HL-60/S4 (cell line): ENCODE results near the gene DYNLL2.
"Not testable (repeated sequence)": the region's sequence is repeated elsewhere in the genome, so short reads cannot be mapped to it uniquely, and the experiment has no call there.

Experiments
- in situ Hi-C: fragments of 300-500 bp; cut with MboI; formaldehyde crosslinking; loops from 2 replicates; pipeline ENCODE4 v1.14.3; 2022; ENCODE audit warnings: low sequenced_read_pairs

Gene DYNLL2

GRCh38 chr17:58082870-58083490 lies at the start of gene DYNLL2:
Gene DYNLL2, plus strand, starts transcription at chr17:58083419. Its CDS starts 3,672 bp downstream, at chr17:58087091.
- in situ Hi-C loops = no loop called here

GRCh38 chr17:58039975-58040374 lies 43.2 kb upstream of the DYNLL2 start:
- in situ Hi-C loops = no loop called here

- in situ Hi-C loops = no loop called here
These were observed 42.8 kb upstream of the DYNLL2 start for GRCh38 chr17:58040386-58040785.

GRCh38 chr17:58041161-58041560 lies 42.1 kb upstream of the DYNLL2 start:
- in situ Hi-C loops = no loop called here

- in situ Hi-C loops = no loop called here
These were observed 39.7 kb upstream of the DYNLL2 start for GRCh38 chr17:58043221-58044181.

- in situ Hi-C loops = not testable (repeated sequence)
These were observed 39.0 kb upstream of the DYNLL2 start for GRCh38 chr17:58044256-58044655.

- in situ Hi-C loops = no loop called here
These were observed 36.8 kb upstream of the DYNLL2 start for GRCh38 chr17:58046239-58047094.

- in situ Hi-C loops = no loop called here
These were observed 35.7 kb upstream of the DYNLL2 start for GRCh38 chr17:58047376-58048150.

- in situ Hi-C loops = no loop called here
These were observed 33.7 kb upstream of the DYNLL2 start for GRCh38 chr17:58049533-58049932.

- in situ Hi-C loops = no loop called here
These were observed 32.3 kb upstream of the DYNLL2 start for GRCh38 chr17:58050966-58051365.

GRCh38 chr17:58051468-58051867 lies 31.8 kb upstream of the DYNLL2 start:
- in situ Hi-C loops = no loop called here

- in situ Hi-C loops = no loop called here
These were observed 30.8 kb upstream of the DYNLL2 start for GRCh38 chr17:58052407-58052806.

- in situ Hi-C loops = no loop called here
These were observed 30.1 kb upstream of the DYNLL2 start for GRCh38 chr17:58052945-58053715.

GRCh38 chr17:58054641-58055040 lies 28.6 kb upstream of the DYNLL2 start:
- in situ Hi-C loops = no loop called here

- in situ Hi-C loops = no loop called here
These were observed 26.7 kb upstream of the DYNLL2 start for GRCh38 chr17:58056476-58056875.

GRCh38 chr17:58059141-58059540 lies 24.1 kb upstream of the DYNLL2 start:
- in situ Hi-C loops = no loop called here

GRCh38 chr17:58060596-58061191 lies 22.5 kb upstream of the DYNLL2 start:
- in situ Hi-C loops = no loop called here

GRCh38 chr17:58061672-58062071 lies 21.5 kb upstream of the DYNLL2 start:
- in situ Hi-C loops = no loop called here

- in situ Hi-C loops = no loop called here
These were observed 18.0 kb upstream of the DYNLL2 start for GRCh38 chr17:58065238-58065637.
